ENCODE data around the gene NDUFS7. TPM values are rescaled to one million over a fixed set of nuclear protein-coding genes. Genes with fewer than 3 reads are reported as not detected.
A peak's percentile ranks its signal among the peaks of the same experiment; 100 is the strongest.

The NDUFS7 gene
- total and polyA plus RNA-seq, 9 of the 15 experiments (the other 6 are each of a cell fraction or from before 2014, with no cell fraction given): 6.0 to 271 (median 60.6) TPM

DNA sequence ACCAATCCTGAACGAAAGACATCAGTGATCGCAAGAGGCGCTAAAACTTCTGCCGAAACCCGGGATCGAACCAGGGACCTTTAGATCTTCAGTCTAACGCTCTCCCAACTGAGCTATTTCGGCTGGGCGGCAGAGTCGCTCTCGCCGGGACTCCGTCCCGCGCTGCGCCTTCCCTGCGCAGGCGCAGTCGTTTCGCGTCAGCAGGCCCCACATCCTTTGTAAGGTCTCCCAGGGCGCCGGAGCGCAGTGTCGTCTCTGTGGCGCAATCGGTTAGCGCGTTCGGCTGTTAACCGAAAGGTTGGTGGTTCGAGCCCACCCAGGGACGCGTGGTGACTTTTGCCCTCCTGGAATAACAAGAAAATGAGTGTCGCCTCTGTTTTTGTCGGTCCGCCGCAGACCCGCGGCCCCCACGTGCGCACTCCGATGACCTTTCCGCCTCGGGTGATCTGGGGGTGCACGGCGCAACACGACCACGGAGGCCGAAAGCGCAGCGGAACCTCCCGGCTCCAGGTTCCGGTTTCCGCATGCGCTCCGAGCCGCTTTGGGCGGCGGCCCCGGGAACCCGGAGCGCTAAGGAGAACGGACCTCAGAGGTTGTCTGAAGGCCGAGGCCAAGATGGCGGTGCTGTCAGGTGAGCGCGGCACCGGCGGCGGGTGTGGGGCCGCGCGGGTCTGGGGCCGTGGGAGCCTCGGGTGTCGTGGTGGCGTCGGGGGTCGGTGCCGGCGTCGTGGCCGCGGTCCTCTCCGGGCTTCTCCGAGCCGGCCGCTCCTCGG, at the start of gene NDUFS7 (continued):
- TF ChIP-seq PRPF4 (IDR thresholded peaks at IDR 0.05; ENCODE audit: insufficient read depth, low read depth, low read length, poor library complexity, severe bottlenecking) (peak; percentile 93), MECOM (CRISPR knock-in tag; IDR thresholded peaks at IDR 0.05) (no peak), ZNF57 (CRISPR knock-in tag; IDR thresholded peaks at IDR 0.05) (no peak), CHD2 (IDR thresholded peaks at IDR 0.05; ENCODE audit: low read depth, low read length) (peak; percentile 33), NR2C1 (IDR thresholded peaks at IDR 0.05) (peak; percentile 94), NR2C1 (tag; IDR thresholded peaks at IDR 0.05) (peak; percentile 97), U2AF2 (optimal IDR thresholded peaks at IDR 0.05; ENCODE audit: low read depth, low read length) (no peak), RBM14 (IDR thresholded peaks at IDR 0.05; ENCODE audit: borderline replicate concordance, insufficient read depth, low read depth, low read length) (no peak), ILK (tag; IDR thresholded peaks at IDR 0.05; ENCODE audit: borderline replicate concordance, low read depth) (no peak), ARNT (IDR thresholded peaks at IDR 0.05) (peak; percentile 93), PRMT5 (CRISPR knock-in tag; IDR thresholded peaks at IDR 0.05) (0 out of 2 replicates have a peak, but pooled peaks have one; percentile 61), JUND (IDR thresholded peaks at IDR 0.05; ENCODE audit: borderline replicate concordance, low read depth, low read length) (peak; percentile 73), JUND (tag; IDR thresholded peaks at IDR 0.05; ENCODE audit: borderline replicate concordance, low read depth, low read length) (peak; percentile 67; the same call in 2 of the 3 replicates), GTF2A2 (tag; IDR thresholded peaks at IDR 0.05) (peak; percentile 77), PTRF (tag; IDR thresholded peaks at IDR 0.05) (no peak), RFX7 (CRISPR knock-in tag; IDR thresholded peaks at IDR 0.05) (no peak), ILF3 (IDR thresholded peaks at IDR 0.05; ENCODE audit: borderline replicate concordance) (peak; percentile 93), SP1 (CRISPR knock-in tag; IDR thresholded peaks at IDR 0.05) (peak; percentile 99), RBM17 (IDR thresholded peaks at IDR 0.05; ENCODE audit: borderline replicate concordance, low read depth, low read length) (no peak), ZC3H11A (IDR thresholded peaks at IDR 0.05; ENCODE audit: low read depth, low read length) (peak; percentile 97), TEAD1 (CRISPR knock-in tag; IDR thresholded peaks at IDR 0.05) (peak; percentile 53 to 85; a peak in 2 of 4 replicates), KHSRP (IDR thresholded peaks at IDR 0.05) (no peak)
- TF ChIP-seq, protein P1, sequence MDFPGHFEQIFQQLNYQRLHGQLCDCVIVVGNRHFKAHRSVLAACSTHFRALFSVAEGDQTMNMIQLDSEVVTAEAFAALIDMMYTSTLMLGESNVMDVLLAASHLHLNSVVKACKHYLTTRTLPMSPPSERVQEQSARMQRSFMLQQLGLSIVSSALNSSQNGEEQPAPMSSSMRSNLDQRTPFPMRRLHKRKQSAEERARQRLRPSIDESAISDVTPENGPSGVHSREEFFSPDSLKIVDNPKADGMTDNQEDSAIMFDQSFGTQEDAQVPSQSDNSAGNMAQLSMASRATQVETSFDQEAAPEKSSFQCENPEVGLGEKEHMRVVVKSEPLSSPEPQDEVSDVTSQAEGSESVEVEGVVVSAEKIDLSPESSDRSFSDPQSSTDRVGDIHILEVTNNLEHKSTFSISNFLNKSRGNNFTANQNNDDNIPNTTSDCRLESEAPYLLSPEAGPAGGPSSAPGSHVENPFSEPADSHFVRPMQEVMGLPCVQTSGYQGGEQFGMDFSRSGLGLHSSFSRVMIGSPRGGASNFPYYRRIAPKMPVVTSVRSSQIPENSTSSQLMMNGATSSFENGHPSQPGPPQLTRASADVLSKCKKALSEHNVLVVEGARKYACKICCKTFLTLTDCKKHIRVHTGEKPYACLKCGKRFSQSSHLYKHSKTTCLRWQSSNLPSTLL (IDR thresholded peaks at IDR 0.05): peak; percentile 85
- TF ChIP-seq, protein P2, sequence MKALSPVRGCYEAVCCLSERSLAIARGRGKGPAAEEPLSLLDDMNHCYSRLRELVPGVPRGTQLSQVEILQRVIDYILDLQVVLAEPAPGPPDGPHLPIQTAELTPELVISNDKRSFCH (CRISPR knock-in tag; IDR thresholded peaks at IDR 0.05): peak; percentile 22; the same call in 1 of the 2 replicates
- TF ChIP-seq, protein P2 (tag; IDR thresholded peaks at IDR 0.05): peak; percentile 100
- TF ChIP-seq, protein P3, sequence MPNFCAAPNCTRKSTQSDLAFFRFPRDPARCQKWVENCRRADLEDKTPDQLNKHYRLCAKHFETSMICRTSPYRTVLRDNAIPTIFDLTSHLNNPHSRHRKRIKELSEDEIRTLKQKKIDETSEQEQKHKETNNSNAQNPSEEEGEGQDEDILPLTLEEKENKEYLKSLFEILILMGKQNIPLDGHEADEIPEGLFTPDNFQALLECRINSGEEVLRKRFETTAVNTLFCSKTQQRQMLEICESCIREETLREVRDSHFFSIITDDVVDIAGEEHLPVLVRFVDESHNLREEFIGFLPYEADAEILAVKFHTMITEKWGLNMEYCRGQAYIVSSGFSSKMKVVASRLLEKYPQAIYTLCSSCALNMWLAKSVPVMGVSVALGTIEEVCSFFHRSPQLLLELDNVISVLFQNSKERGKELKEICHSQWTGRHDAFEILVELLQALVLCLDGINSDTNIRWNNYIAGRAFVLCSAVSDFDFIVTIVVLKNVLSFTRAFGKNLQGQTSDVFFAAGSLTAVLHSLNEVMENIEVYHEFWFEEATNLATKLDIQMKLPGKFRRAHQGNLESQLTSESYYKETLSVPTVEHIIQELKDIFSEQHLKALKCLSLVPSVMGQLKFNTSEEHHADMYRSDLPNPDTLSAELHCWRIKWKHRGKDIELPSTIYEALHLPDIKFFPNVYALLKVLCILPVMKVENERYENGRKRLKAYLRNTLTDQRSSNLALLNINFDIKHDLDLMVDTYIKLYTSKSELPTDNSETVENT (CRISPR knock-in tag; IDR thresholded peaks at IDR 0.05): 0 out of 2 replicates have a peak, but pooled peaks have one; percentile 31
